Ascending aorta (tissue), 2 donors: ENCODE data around the gene CCND1. TPM values are rescaled to one million over a fixed set of nuclear protein-coding genes. Genes with fewer than 3 reads are reported as not detected.

ENCODE experiments used
- DNase-seq, 2 donors: peaks; one replicate each; pipeline ENCODE4 v3.0.0-alpha.2; 2019; ENCODE audit warnings: low spot score in 2 of 2
- H3K27ac ChIP-seq, 2 donors: fragments of 200-600 bp; sonication (generic); one replicate each; pipeline ENCODE4 v1.5.1; 2016 to 2017; ENCODE audit warnings: mild to moderate bottlenecking in 1 of 2
- H3K27me3 ChIP-seq: fragments of 200-600 bp; sonication (generic); one replicate; pipeline ENCODE4 v1.5.1; 2017
- H3K36me3 ChIP-seq, 2 donors: fragments of 200-600 bp; sonication (generic); one replicate each; pipeline ENCODE4 v1.5.1; 2016
- H3K4me1 ChIP-seq, 2 donors: fragments of 200-600 bp; sonication (generic); one replicate each; pipeline ENCODE4 v1.5.1; 2016 to 2017; ENCODE audit warnings: mild to moderate bottlenecking in 1 of 2
- H3K4me3 ChIP-seq, 2 donors: fragments of 200-600 bp; sonication (generic); one replicate each; pipeline ENCODE4 v1.5.1; 2016 to 2017; ENCODE audit warnings: mild to moderate bottlenecking in 1 of 2
- H3K9me3 ChIP-seq, 2 donors: fragments of 200-600 bp; sonication (generic); one replicate each; pipeline ENCODE4 v1.5.1; 2016
- intact Hi-C: fragments of 100-400 bp; cut with DNase I; formaldehyde crosslinking; loops from one replicate; pipeline ENCODE4 v1.15.1; 2023
- total RNA-seq: library from RNA; depleted of rRNA; stranded (reverse); fragments of >200 nt; gene quantifications from one replicate; pipeline ENCODE4 v1.1.0, GENCODE V29; 2016
- TF ChIP-seq, protein P1 (sequence below), 3 experiments: fragments of 200-600 bp in 2 of 3; fragments of 450-650 bp in 1 of 3; sonication (generic) in 2 of 3; IDR thresholded peaks; one replicate each; pipeline ENCODE4 v1.5.1; 2016 to 2019; ENCODE audit warnings: antibody characterized with exemption in 3 of 3, mild to moderate bottlenecking in 1 of 3, moderate library complexity in 1 of 3

The CCND1 gene
- total RNA-seq, 1 donor from 2014 or later, result 90.6 TPM

DNA sequence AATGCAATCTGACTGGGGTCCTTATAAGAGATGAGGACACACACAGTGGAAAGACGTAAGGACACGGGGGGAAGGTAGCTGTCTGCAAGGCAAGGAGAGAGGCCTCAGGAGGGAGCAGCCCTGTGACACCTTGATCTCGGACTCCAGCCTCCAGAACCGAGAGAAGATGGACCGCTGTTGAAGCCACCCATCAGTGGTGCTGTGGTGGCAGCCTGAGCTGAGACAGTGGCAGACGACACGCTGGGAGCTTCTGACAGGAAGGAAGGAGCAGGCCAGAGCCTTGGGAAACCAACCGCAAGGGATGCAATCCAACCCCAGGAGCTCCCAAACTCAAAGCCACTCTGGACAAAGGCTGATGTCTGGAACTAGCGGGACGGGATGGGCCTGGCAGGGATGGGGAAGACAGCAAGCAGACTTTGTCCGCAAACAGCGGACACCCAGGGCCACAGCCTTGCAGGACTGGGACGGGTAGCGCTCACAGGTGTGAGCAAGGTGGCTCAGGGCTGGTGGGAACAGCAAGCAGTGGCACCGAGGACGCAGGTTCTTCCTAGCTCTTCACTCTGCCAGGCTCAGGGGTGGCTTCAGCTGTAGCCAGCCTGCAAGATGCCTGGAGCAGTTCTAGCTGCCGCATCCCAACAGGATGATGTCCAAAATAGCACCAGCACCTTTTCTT, 23.3 kb downstream of the CCND1 start:
- no peak overlapping the region for H3K27ac ChIP-seq
- peaks cover 33 to 55% of the 10 kb centered on the region in 2 donors for H3K36me3 ChIP-seq
- DNase-seq, result no peak
- no peaks in the 10 kb centered on the region for H3K27me3 ChIP-seq
- no peak overlapping the region for H3K4me3 ChIP-seq
- intact Hi-C loops, result no loop called here
- H3K4me1 ChIP-seq, result no peaks in the 10 kb centered on the region
- TF ChIP-seq, protein P1, sequence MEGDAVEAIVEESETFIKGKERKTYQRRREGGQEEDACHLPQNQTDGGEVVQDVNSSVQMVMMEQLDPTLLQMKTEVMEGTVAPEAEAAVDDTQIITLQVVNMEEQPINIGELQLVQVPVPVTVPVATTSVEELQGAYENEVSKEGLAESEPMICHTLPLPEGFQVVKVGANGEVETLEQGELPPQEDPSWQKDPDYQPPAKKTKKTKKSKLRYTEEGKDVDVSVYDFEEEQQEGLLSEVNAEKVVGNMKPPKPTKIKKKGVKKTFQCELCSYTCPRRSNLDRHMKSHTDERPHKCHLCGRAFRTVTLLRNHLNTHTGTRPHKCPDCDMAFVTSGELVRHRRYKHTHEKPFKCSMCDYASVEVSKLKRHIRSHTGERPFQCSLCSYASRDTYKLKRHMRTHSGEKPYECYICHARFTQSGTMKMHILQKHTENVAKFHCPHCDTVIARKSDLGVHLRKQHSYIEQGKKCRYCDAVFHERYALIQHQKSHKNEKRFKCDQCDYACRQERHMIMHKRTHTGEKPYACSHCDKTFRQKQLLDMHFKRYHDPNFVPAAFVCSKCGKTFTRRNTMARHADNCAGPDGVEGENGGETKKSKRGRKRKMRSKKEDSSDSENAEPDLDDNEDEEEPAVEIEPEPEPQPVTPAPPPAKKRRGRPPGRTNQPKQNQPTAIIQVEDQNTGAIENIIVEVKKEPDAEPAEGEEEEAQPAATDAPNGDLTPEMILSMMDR (IDR thresholded peaks at IDR 0.05), result no peak
- no peaks in the 10 kb centered on the region for H3K9me3 ChIP-seq

DNA sequence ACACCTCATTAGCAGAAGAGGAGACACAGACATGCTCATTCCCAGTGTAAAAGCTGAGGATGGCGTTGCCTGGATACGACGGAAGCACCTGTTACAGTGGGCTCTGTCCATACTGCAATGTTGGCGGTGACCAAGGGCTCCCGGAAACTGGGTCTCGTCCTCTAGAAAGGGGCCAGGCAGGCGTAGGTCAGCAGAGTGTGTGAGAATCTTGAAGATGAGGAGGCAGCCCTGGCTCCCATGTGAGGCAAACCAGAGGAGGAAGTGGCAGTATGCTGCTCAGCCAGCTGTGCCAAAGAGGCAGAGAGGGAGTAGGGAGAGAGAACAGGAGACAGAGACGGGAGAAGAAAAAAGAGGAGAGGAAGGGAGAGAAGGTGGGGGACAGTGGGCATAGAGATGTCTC, 23.9 kb downstream of the CCND1 start:
- peak in 1 of 2 donors; percentile 58 for DNase-seq
- intact Hi-C loops, result no loop called here

DNA sequence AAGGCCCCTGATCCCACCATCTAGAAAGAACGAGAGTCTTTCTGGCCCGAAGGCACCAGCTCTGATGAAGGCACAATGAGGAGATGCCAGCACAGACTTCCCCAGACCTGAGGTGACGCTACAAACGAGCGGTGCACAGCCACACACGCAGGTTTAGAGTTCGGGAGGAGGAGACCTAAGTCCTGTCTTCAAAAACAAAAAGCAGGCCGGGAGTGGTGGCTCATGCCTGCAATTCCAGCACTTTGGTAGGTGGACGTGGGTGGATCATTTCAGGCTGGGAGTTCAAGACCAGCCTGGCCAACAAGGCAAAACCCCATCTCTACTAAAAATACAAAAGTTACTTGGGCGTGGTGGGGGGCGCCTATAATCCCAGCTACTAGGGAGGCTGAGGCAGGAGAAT, 24.7 kb downstream of the CCND1 start:
- TF ChIP-seq, protein P1 (IDR thresholded peaks at IDR 0.05), result no peak
- intact Hi-C loops, result no loop called here
- Histone ChIP-seq H3K27me3 (no peaks in the 10 kb centered on the region), H3K4me1 (peaks cover 0 to 3% of the 10 kb centered on the region in 2 donors), H3K27ac (no peak overlapping the region), H3K9me3 (no peaks in the 10 kb centered on the region), H3K4me3 (no peak overlapping the region), H3K36me3 (peaks cover 40 to 59% of the 10 kb centered on the region in 2 donors)
- DNase-seq, result no peak

More for the DNA sequence above, 23.9 kb downstream of the CCND1 start:
- no peaks in the 10 kb centered on the region for H3K9me3 ChIP-seq
- H3K4me1 ChIP-seq, result no peaks in the 10 kb centered on the region
- H3K27me3 ChIP-seq, result no peaks in the 10 kb centered on the region
- no peak overlapping the region for H3K27ac ChIP-seq
- H3K4me3 ChIP-seq, result no peak overlapping the region
- TF ChIP-seq, protein P1 (IDR thresholded peaks at IDR 0.05), result no peak
- peaks cover 39 to 59% of the 10 kb centered on the region in 2 donors for H3K36me3 ChIP-seq

DNA sequence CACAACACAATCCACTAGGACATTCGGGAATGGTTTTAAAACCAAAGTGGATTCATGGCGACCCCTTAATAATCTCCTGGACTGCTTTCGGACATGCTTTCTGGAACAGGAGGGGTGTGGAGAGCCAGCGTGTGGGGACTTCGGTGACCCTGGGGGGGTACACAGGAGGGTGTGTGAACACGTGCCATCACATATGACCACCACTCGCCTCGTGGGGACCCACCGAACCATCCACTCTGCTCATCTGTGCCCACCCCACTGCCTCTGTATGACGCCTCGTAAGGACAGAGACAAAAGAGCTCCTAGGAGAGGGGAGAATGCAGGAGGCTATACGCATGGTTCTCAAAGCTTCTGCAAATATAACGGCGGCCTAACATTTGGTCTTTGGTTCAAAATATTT, 25.3 kb downstream of the CCND1 start:
- Histone ChIP-seq H3K9me3 (no peaks in the 10 kb centered on the region), H3K36me3 (peaks cover 40 to 63% of the 10 kb centered on the region in 2 donors), H3K27me3 (no peaks in the 10 kb centered on the region), H3K4me1 (peaks cover 0 to 5% of the 10 kb centered on the region in 2 donors), H3K27ac (no peak overlapping the region), H3K4me3 (no peak overlapping the region)
- DNase-seq, result no peak
- TF ChIP-seq, protein P1 (IDR thresholded peaks at IDR 0.05), result no peak
- intact Hi-C loops, result no loop called here

DNA sequence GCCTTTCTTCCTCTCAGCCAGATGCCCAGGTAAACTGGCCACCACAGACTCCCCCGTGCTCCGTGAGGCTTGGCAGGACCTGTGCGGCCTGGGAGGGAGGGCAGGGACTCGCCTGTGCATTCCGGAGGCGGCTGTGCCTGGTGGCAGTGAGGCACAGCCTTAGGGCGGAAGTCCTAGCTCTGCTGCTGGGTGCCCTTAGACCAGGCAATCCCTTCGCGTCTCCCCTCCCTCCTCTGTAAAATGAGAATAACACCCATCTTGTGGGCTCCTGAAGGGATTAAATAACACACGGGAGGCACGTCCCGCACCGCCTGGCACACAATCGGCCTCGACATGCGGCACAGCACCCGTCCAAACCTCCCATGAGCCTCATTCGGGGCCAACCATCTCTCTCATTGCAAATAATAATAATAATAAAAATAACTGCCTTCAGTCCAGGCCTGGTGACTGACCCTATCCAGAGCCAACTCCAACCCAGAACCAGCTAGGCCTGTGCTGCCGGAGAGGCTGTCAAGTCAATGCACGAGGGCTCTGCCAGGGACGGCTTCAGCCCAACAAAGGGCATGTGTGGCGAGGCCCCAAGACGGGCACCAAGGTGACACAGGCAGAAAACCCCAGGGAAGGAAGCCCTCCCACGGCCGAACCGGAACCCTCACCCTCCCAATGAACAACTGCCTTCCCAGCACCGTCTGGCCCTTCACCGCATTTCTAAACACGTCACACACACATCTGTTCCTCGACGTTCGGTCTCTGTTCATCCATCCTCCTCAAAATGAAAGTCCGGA, 26.0 kb downstream of the CCND1 start:
- peaks cover 0 to 5% of the 10 kb centered on the region in 2 donors for H3K4me1 ChIP-seq
- intact Hi-C loops, result no loop called here
- H3K9me3 ChIP-seq, result no peaks in the 10 kb centered on the region
- TF ChIP-seq, protein P1 (IDR thresholded peaks at IDR 0.05), result no peak
- DNase-seq, result no peak
- no peaks in the 10 kb centered on the region for H3K27me3 ChIP-seq
- H3K36me3 ChIP-seq, result peaks cover 46 to 70% of the 10 kb centered on the region in 2 donors
- H3K4me3 ChIP-seq, result no peak overlapping the region
- H3K27ac ChIP-seq, result no peak overlapping the region
